Stomach smooth muscle (tissue), 2 donors: Measurements from ENCODE around the gene FGD1.

Source experiments
- H3K27ac ChIP-seq: one replicate; pipeline ENCODE4 v1.7.0; 2013; ENCODE audit warnings: mild to moderate bottlenecking, low read length, inconsistent platforms
- H3K27me3 ChIP-seq, 2 donors: one replicate each; pipeline ENCODE4 v1.7.0; 2013; ENCODE audit warnings: low read length in 2 of 2; ENCODE audit not compliant: insufficient read depth in 2 of 2, control insufficient read depth in 1 of 2
- H3K36me3 ChIP-seq, 2 donors: one replicate each; pipeline ENCODE4 v1.7.0; 2013; ENCODE audit warnings: low read length in 2 of 2; ENCODE audit not compliant: control insufficient read depth in 2 of 2, insufficient read depth in 2 of 2
- H3K4me1 ChIP-seq: one replicate; pipeline ENCODE4 v1.7.0; 2013; ENCODE audit warnings: low read length; ENCODE audit not compliant: control insufficient read depth, insufficient read depth
- H3K4me3 ChIP-seq, 2 donors: one replicate each; pipeline ENCODE4 v1.7.0; 2013; ENCODE audit warnings: low read length in 2 of 2
- H3K9ac ChIP-seq, 2 donors: one replicate each; pipeline ENCODE4 v1.7.0; 2013; ENCODE audit warnings: low read length in 2 of 2, mild to moderate bottlenecking in 1 of 2
- H3K9me3 ChIP-seq, 2 donors: one replicate each; pipeline ENCODE4 v1.7.0; 2013; ENCODE audit warnings: low read length in 2 of 2; ENCODE audit not compliant: control insufficient read depth in 2 of 2
- donor health status: healthy.
- donor health status: Pancreatic carcinoma.

FGD1 gene

GRCh38 chrX:54427837-54428424 is 68.1 kb downstream of the FGD1 start:
- Histone ChIP-seq H3K4me1 (no peaks in the 10 kb centered on the region), H3K4me3 (no peak overlapping the region), H3K9me3 (no peaks in the 10 kb centered on the region), H3K36me3 (no peaks in the 10 kb centered on the region), H3K27ac (no peak overlapping the region), H3K9ac (no peak overlapping the region), H3K27me3 (peaks cover 0 to 2% of the 10 kb centered on the region in 2 donors)

DNA sequence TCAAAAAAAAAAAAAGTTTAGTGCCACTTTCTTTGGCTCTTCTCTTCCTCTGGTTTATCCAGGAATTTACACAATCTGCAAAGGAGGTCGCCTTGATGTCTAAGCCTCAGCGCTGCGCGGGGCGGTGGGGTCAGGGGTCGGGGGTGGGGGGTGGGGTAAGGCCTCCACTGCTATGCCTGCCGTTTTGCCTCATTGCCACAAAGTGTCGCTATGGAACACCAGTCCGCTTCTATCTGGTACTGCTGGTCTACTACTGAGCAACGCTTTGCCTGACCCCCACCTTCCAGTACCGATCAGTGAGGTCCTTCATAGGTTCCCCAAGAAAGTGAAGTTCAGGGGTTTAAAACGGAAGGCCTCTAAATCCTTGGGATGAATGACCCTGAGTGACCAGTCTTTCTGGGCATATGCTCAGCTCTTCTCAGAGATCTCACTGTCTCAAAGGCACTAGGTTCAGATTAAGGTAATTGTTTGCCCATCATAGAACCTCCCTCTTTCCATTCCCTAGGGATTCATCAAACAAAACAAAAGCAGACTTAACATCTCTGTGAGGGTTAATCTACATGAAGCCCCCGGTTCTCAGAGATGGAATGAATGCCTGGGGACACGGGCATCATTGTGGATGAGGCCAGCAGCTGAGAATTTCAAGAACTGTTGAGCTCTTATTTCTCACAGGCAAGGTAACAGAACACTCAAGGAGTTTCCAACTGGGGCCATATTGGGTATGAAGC is 72.7 kb downstream of the FGD1 start:
- Histone ChIP-seq H3K36me3 (no peaks in the 10 kb centered on the region), H3K4me3 (no peak overlapping the region), H3K9me3 (no peaks in the 10 kb centered on the region), H3K9ac (no peak overlapping the region), H3K27ac (no peak overlapping the region), H3K4me1 (no peaks in the 10 kb centered on the region), H3K27me3 (peaks cover 0 to 2% of the 10 kb centered on the region in 2 donors)

- Histone ChIP-seq H3K36me3 (no peaks in the 10 kb centered on the region), H3K4me3 (no peak overlapping the region), H3K9me3 (no peaks in the 10 kb centered on the region), H3K4me1 (no peaks in the 10 kb centered on the region), H3K27ac (no peak overlapping the region), H3K27me3 (no peaks in the 10 kb centered on the region), H3K9ac (no peak overlapping the region)
Observed at GRCh38 chrX:54422168-54422567, 73.9 kb downstream of the FGD1 start.

GRCh38 chrX:54419559-54420302 is 76.3 kb downstream of the FGD1 start:
- Histone ChIP-seq H3K27me3 (peaks cover 0 to 6% of the 10 kb centered on the region in 2 donors), H3K27ac (no peak overlapping the region), H3K9ac (no peak overlapping the region), H3K4me3 (no peak overlapping the region), H3K36me3 (no peaks in the 10 kb centered on the region), H3K4me1 (no peaks in the 10 kb centered on the region), H3K9me3 (no peaks in the 10 kb centered on the region)

GRCh38 chrX:54416965-54417364 is 79.1 kb downstream of the FGD1 start:
- H3K27ac ChIP-seq = no peak overlapping the region
- no peak overlapping the region for H3K9ac ChIP-seq
- H3K27me3 ChIP-seq = peaks cover 0 to 6% of the 10 kb centered on the region in 2 donors

GRCh38 chrX:54415534-54416350 is 80.3 kb downstream of the FGD1 start:
- Histone ChIP-seq H3K9ac (no peak overlapping the region), H3K4me3 (no peak overlapping the region), H3K36me3 (no peaks in the 10 kb centered on the region), H3K27ac (no peak overlapping the region), H3K27me3 (peaks cover 0 to 6% of the 10 kb centered on the region in 2 donors), H3K4me1 (no peaks in the 10 kb centered on the region), H3K9me3 (no peaks in the 10 kb centered on the region)

More at GRCh38 chrX:54416965-54417364, 79.1 kb downstream of the FGD1 start:
- no peaks in the 10 kb centered on the region for H3K4me1 ChIP-seq
- no peaks in the 10 kb centered on the region for H3K36me3 ChIP-seq
- no peaks in the 10 kb centered on the region for H3K9me3 ChIP-seq
- no peak overlapping the region for H3K4me3 ChIP-seq

DNA sequence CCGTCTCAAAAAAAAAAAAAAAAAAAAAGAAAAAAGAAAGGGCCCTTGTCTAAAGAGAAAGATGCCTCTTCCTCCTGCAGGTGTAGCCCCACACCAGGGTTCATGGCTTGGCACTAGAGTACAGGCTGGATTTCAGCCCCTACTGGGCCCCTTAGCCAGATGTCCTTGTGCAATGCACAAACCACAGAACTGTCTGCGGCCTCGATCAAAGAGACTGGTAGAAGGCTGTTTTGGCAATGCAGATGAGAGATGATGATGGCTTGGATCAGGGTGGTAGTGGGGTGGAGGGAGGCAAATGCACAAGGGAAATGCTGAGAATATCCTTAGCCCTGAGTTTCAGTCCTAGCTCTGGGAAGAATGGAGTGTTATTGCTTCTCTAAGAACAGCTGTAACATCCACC is 82.3 kb downstream of the FGD1 start:
- H3K27me3 ChIP-seq = peaks cover 0 to 6% of the 10 kb centered on the region in 2 donors
- no peak overlapping the region for H3K4me3 ChIP-seq
- H3K9me3 ChIP-seq = no peaks in the 10 kb centered on the region
- no peak overlapping the region for H3K27ac ChIP-seq
- no peak overlapping the region for H3K9ac ChIP-seq
- H3K4me1 ChIP-seq = no peaks in the 10 kb centered on the region
- no peaks in the 10 kb centered on the region for H3K36me3 ChIP-seq

DNA sequence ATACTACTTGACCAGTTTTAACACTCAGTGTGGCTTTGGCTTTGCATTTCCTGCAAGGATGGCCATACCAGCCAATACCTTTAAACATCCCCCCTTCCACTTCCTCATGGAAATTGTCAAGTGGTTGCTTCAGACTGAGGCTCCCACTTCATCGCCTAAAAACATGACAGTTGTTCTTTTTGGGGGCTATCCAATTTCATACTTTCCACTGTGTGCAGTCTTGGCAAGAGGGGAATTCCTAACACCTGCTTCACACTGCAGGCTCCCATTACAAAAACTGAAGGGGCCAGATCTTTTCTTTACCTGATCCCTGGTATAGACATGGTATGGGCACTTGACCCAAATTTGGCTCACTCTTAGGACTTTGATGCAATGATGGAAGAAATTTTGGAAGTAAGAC is 84.3 kb downstream of the FGD1 start:
- no peak overlapping the region for H3K27ac ChIP-seq
- no peak overlapping the region for H3K4me3 ChIP-seq
- peaks cover 0 to 6% of the 10 kb centered on the region in 2 donors for H3K27me3 ChIP-seq
- no peak overlapping the region for H3K9ac ChIP-seq
- no peaks in the 10 kb centered on the region for H3K9me3 ChIP-seq
- H3K4me1 ChIP-seq = no peaks in the 10 kb centered on the region
- H3K36me3 ChIP-seq = no peaks in the 10 kb centered on the region

DNA sequence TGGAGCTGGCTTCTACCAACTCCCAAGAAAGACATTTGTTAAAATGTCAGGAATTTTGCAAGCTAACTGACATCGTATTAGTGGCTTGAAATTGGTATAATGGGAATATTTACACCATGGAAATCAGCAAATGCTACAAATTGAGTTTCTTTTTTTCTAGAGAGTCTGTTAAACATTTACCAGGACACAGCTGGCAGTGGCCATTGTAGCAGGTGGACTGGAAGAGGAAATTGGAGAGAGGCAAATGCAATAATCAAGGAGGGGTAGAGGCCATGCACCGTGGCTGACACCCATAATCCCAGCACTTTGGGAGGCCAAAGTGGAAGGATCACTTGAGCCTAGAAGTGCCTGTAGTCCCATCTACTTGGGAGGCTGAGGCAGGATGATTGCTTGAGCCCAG is 88.8 kb downstream of the FGD1 start:
- Histone ChIP-seq H3K9ac (no peak overlapping the region), H3K9me3 (no peaks in the 10 kb centered on the region), H3K27me3 (no peaks in the 10 kb centered on the region), H3K4me3 (no peak overlapping the region), H3K4me1 (no peaks in the 10 kb centered on the region), H3K27ac (no peak overlapping the region), H3K36me3 (no peaks in the 10 kb centered on the region)

GRCh38 chrX:54397113-54397512 is 98.9 kb downstream of the FGD1 start:
- no peak overlapping the region for H3K9ac ChIP-seq
- no peaks in the 10 kb centered on the region for H3K36me3 ChIP-seq
- H3K27ac ChIP-seq = no peak overlapping the region
- H3K4me3 ChIP-seq = no peak overlapping the region
- H3K9me3 ChIP-seq = no peaks in the 10 kb centered on the region
- H3K4me1 ChIP-seq = no peaks in the 10 kb centered on the region
- no peaks in the 10 kb centered on the region for H3K27me3 ChIP-seq
